GM21786 (cell line): Measurements from ENCODE around the gene SETD4.
A peak's percentile ranks its signal among the peaks of the same experiment; 100 is the strongest.
"Not testable (repeated sequence)": the region's sequence is repeated elsewhere in the genome, so short reads cannot be mapped to it uniquely, and the experiment has no call there.

Experiments
- ATAC-seq: cut with Tn5 transposase; IDR thresholded peaks from one replicate; pipeline ENCODE4 v1.9.1; 2021; ENCODE audit not compliant: unreplicated experiment

The SETD4 gene, protein sequence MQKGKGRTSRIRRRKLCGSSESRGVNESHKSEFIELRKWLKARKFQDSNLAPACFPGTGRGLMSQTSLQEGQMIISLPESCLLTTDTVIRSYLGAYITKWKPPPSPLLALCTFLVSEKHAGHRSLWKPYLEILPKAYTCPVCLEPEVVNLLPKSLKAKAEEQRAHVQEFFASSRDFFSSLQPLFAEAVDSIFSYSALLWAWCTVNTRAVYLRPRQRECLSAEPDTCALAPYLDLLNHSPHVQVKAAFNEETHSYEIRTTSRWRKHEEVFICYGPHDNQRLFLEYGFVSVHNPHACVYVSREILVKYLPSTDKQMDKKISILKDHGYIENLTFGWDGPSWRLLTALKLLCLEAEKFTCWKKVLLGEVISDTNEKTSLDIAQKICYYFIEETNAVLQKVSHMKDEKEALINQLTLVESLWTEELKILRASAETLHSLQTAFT

GRCh38 chr21:36060159-36060921 is at the start of gene SETD4:
Gene SETD4 (minus strand): TSS chr21:36060526. CDS start chr21:36058888, 1,638 bp downstream.
- peak; percentile 83 for ATAC-seq

GRCh38 chr21:36109868-36110267 is 49.5 kb upstream of the SETD4 start:
- ATAC-seq, result no peak

- no peak for ATAC-seq
Measured at GRCh38 chr21:36105327-36105842, 45.1 kb upstream of the SETD4 start.

- ATAC-seq, result no peak
Measured at GRCh38 chr21:36104317-36105300, 44.3 kb upstream of the SETD4 start.

DNA sequence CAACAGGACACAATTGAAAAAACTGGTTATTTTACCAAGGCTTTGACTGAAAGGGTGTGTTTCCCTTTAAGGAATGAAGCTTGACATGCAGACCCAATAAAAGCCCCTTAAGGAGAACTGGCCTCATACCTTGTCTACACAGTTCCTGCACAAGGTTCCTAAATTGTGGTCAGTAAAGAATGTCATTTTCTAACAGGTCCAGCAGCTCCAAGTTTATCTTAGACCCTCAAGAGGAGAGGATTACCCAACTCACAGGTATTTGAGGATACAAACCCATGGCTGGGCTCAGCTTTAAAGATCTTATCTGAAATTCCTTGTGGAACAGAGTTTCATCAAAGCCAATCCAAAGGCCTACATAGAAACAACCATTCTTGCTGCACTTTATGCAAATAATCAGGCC is 43.1 kb upstream of the SETD4 start:
- no peak for ATAC-seq

- no peak for ATAC-seq
Measured at GRCh38 chr21:36100971-36101641, 40.8 kb upstream of the SETD4 start.

DNA sequence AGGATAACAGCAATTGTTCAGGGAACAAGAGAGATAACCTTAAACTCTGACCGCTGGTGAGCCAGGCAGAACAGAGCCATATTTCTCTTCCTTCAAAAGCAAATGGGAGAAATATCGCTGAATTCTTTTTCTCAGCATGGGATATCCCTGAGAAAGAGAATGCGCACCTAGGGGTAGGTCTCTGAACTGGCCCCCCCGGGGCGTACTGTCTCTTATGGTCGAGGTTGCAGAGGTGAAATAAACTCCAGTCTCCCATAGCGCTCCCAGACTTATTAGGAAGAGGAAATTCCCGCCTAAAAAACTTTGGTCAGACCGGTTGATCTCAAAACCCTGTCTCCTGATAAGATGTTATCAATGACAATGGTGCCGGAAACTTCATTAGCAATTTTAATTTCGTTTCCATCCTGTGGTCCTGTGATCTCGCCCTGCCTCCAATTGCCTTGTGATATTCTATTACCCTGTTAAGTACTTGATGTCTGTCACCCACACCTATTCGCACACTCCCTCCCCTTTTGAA is 39.4 kb upstream of the SETD4 start:
- ATAC-seq, result not testable (repeated sequence)

DNA sequence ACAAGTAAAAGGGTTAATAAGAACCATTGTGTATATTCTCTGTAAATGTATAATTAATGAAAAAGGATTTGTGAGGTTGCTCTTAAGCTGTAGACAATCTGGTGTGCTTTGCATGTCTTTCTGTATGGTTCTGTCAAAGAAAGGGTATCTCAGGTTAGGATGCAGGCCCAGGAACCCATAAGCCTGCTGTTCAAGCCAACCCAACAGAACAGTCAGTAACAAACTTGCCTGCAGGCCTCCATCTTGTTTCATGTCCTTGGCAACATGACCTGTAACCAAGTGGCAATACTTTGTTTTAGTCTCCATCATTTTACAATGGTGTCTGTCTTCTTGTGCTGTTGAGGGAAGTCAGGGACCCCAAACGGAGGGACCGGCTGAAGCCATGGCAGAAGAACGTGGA is 38.7 kb upstream of the SETD4 start:
- no peak for ATAC-seq

- ATAC-seq, result no peak
Measured at GRCh38 chr21:36098182-36098532, 37.8 kb upstream of the SETD4 start.

GRCh38 chr21:36097427-36098181 is 37.3 kb upstream of the SETD4 start:
- ATAC-seq, result no peak

- no peak for ATAC-seq
Measured at GRCh38 chr21:36096398-36097290, 36.3 kb upstream of the SETD4 start.

GRCh38 chr21:36093512-36093911 is 33.2 kb upstream of the SETD4 start:
- ATAC-seq, result no peak

DNA sequence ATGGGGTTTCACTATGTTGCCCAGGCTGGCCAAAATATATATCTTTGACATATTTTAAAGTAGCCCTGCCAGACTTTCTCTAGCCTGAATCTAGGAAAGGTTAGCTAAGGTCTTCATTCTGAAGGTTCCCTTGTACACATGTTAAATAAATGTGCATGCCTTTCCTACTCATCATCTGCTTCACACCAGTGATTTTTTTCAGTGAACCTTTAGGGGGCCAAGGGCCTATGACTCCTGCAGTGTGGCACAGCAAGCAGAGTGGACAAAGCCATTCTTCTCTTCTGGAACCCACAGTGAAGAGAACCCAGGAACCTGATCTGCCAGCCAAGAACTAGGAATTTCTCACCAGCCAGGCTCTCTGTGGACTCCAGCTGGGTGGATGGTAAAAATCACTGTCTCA is 32.4 kb upstream of the SETD4 start:
- ATAC-seq, result no peak

DNA sequence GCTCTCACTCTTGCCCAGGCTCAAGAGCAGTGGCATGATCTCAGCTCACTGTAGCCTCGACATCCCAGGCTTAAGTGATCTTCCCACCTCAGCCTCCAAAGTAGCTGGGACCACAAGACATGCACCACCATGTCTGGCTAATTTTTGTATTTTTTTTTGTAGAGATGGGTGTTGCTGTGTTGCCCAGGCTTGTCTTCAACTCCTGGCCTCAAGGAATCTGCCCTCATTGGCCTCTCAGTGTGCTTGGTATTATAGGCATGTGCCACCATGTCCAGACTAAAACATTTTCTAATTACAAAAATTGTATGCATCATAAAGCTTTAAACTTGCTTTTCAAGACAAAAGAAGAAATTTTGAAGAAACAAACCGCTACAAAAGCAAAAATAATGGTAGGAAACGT is 29.6 kb upstream of the SETD4 start:
- ATAC-seq, result no peak

DNA sequence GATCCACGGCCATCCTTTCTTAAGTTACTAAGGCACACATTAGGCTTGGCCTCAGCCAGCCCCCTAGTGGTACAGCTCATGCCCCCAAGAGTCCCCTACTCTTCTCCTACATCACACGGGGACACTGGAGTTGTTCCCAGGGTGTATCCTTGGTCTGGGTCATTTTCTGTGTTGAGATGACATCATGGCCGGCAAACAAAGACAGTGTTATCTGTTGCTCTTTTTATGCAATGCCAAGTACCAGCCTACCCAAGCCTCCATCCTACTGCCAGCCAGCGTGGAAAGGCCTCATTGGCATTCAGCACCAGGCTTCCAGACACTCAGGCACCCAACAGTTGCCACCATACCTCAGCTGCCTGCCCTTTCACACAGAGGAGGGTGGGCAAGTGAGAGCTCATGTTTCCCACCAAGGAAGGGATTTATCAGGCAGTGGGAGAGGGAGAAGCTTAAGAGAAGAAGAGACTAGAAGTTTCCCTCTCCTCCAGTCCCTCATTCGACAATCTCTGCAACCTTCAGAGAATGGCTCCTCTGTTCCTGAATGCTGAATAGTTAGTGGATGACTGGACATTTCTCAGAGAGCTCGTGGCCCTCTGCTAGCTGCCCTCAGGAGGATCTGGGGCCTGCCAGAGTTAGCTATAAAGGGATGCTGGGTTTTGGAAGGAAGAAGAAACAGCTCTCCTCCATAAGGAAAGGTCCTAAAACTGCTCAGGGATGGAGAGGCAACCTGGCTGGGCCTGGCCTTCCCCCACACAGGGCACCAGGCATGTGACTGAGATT is 27.2 kb upstream of the SETD4 start:
- ATAC-seq, result no peak

DNA sequence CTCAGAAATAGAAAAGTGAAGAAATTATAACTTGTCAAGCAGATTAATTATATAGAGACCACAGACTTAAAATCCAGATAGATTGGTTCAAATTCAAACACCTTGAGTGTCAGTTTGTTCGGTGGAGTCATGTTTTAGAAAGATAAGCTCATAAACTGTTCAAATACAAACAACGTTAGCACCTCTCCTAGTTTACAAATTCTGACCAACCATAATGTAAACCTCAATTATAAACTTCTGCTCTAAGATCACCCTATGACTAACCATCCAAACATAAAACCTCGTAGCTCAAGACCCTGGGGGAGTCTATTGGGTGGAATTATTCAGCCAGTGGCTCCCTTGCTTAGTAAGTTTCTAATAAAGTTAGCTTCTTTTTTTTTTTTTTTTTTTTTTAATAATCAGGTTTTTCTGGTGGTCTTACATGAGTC is 21.9 kb upstream of the SETD4 start:
- ATAC-seq, result no peak

GRCh38 chr21:36080386-36080785 is 20.1 kb upstream of the SETD4 start:
- ATAC-seq, result no peak

DNA sequence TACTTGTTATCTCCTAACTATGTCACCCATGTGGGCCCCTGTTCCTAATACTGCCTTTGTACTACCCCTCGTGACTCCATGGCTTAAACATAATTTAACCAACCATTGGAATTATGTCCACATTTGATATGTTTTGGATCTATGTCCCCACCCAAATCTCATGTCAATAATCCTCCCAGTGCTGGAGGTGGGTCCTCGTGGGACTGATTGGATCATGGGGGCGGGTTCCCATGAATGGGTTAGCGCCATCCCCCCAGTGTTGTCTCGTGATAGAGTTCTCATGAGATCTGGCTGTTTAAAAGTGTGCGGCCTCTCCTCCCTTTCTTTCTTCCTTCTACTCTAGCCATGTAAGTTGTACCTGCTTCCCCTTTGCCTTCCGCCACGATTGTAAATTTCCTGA is 19.3 kb upstream of the SETD4 start:
- no peak for ATAC-seq
